Measurements from ENCODE around the gene ELP6. TPM values are rescaled to one million over a fixed set of nuclear protein-coding genes. Genes with fewer than 3 reads are reported as not detected.
A peak's percentile ranks its signal among the peaks of the same experiment; 100 is the strongest.

Gene ELP6
- total and polyA plus RNA-seq, 2 experiments from 2014 or later, result 33.7 to 41.6 TPM

DNA sequence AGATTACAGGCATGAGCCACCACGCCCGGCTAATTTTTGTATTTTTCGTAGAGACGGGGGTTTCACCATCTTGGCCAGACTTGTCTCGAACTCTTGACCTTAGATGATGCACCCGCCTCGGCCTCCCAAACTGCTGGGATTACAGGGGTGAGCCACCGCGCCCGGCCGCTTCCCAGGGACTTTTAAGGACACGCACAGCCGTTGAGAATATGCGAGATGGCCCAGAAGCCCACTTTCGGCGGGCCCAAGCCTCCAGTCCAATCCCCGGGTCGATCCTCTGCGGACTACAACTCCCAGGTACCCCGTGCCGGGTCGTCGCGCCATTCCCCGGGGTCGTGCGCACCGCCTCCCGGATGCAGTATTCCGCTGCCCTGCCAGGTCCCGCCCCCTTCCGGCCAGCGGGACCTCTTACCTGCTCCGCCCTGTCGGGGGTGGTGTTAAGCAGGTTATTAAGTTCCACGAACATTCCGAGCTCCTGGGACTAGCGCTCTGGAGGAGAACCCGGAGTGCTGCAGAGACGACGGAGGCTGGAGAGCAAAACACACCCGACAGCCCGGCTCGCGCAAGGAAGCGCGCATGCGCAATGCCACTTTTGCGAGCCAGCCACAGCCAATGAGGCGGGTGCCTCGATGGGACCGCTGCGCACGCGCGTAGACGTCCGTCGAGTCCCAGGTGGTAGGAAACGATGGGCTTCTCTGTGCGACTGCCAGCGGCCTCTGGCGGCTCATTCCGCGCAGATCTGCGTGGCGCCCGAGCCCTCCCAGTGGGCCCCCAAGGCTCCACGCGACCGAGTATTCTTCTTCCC is at the start of gene ELP6 (continued):
- TF ChIP-seq JUNB (IDR thresholded peaks at IDR 0.05; ENCODE audit: unreplicated experiment) (no peak), NANOG (IDR thresholded peaks at IDR 0.05; ENCODE audit: borderline replicate concordance) (no peak)

- H2AFZ ChIP-seq, result no peak overlapping the region
- no peaks in the 10 kb centered on the region for H4K20me1 ChIP-seq (replicated peaks; ENCODE audit: insufficient read depth)
- DNase-seq (ENCODE audit: low spot score) (no peak), ATAC-seq (no peak)
- peaks cover 2% of the 10 kb centered on the region; the same call in 1 of the 3 replicates for H3K4me1 Mint-ChIP-seq
- H3F3A ChIP-seq (replicated peaks; ENCODE audit: low read depth), result no peaks in the 10 kb centered on the region; the same call in 1 of the 2 replicates
- no peak overlapping the region for H3K4me3 Mint-ChIP-seq
- H3K9me2 ChIP-seq (ENCODE audit: insufficient read depth), result no peaks in the 10 kb centered on the region
- H3K79me2 ChIP-seq (replicated peaks; ENCODE audit: insufficient read depth), result no peaks in the 10 kb centered on the region
- H3K4me2 ChIP-seq, result no peak overlapping the region
- H3K27ac Mint-ChIP-seq, result no peak overlapping the region
- H3K36me3 Mint-ChIP-seq (ENCODE audit: low read depth), result no peaks in the 10 kb centered on the region
- no peaks in the 10 kb centered on the region; the same call in 1 of the 2 replicates for H3K4me1 ChIP-seq (ENCODE audit: insufficient read depth)
- H3K27me3 Mint-ChIP-seq (ENCODE audit: insufficient read depth, low read depth, poor library complexity), result peaks cover 2% of the 10 kb centered on the region
- no peak overlapping the region for H3K4me3 ChIP-seq
- no peak overlapping the region for H3K27ac ChIP-seq (ENCODE audit: low read depth)
- H3K36me3 ChIP-seq (ENCODE audit: insufficient read depth), result no peaks in the 10 kb centered on the region
- no peaks in the 10 kb centered on the region for H3K27me3 ChIP-seq (ENCODE audit: insufficient read depth)
- TF ChIP-seq JUNB (IDR thresholded peaks at IDR 0.05; ENCODE audit: unreplicated experiment), result no peak
- H3K9me3 Mint-ChIP-seq, result no peaks in the 10 kb centered on the region
These were observed 42.8 kb upstream of the ELP6 start for GRCh38 chr3:47556351-47556750.

GRCh38 chr3:47554335-47554734 is 40.8 kb upstream of the ELP6 start:
- H3F3A ChIP-seq (replicated peaks; ENCODE audit: low read depth), result no peaks in the 10 kb centered on the region
- H3K27me3 Mint-ChIP-seq (ENCODE audit: insufficient read depth, low read depth, poor library complexity), result peaks cover 2% of the 10 kb centered on the region
- DNase-seq (ENCODE audit: low spot score) (peak; percentile 43), ATAC-seq (peak; percentile 88)
- no peak overlapping the region for H3K27ac ChIP-seq (ENCODE audit: low read depth)
- no peaks in the 10 kb centered on the region for H3K79me2 ChIP-seq (replicated peaks; ENCODE audit: insufficient read depth)
- no peak overlapping the region for H3K4me3 Mint-ChIP-seq
- H3K27ac Mint-ChIP-seq, result no peak overlapping the region
- H3K9me3 Mint-ChIP-seq, result no peaks in the 10 kb centered on the region
- no peaks in the 10 kb centered on the region for H3K36me3 ChIP-seq (ENCODE audit: insufficient read depth)
- no peak overlapping the region for H3K4me2 ChIP-seq
- H3K4me3 ChIP-seq, result no peak overlapping the region
- no peaks in the 10 kb centered on the region for H4K20me1 ChIP-seq (replicated peaks; ENCODE audit: insufficient read depth)
- no peaks in the 10 kb centered on the region for H3K27me3 ChIP-seq (ENCODE audit: insufficient read depth)
- no peaks in the 10 kb centered on the region for H3K36me3 Mint-ChIP-seq (ENCODE audit: low read depth)
- H2AFZ ChIP-seq, result peak overlapping the region; percentile 85
- H3K4me1 Mint-ChIP-seq, result peaks cover 2% of the 10 kb centered on the region; the same call in 1 of the 3 replicates
- no peaks in the 10 kb centered on the region; the same call in 1 of the 2 replicates for H3K4me1 ChIP-seq (ENCODE audit: insufficient read depth)
- TF ChIP-seq NANOG (IDR thresholded peaks at IDR 0.05; ENCODE audit: borderline replicate concordance) (no peak), REST (IDR thresholded peaks at IDR 0.05; ENCODE audit: unreplicated experiment) (no peak), ZNF331 (CRISPR knock-in tag; IDR thresholded peaks at IDR 0.05; ENCODE audit: low read depth) (no peak), ZNF114 (CRISPR knock-in tag; IDR thresholded peaks at IDR 0.05) (no peak), JUNB (IDR thresholded peaks at IDR 0.05; ENCODE audit: unreplicated experiment) (no peak), STAT1 (IDR thresholded peaks at IDR 0.05; ENCODE audit: unreplicated experiment) (no peak)
- TF ChIP-seq, protein P1, sequence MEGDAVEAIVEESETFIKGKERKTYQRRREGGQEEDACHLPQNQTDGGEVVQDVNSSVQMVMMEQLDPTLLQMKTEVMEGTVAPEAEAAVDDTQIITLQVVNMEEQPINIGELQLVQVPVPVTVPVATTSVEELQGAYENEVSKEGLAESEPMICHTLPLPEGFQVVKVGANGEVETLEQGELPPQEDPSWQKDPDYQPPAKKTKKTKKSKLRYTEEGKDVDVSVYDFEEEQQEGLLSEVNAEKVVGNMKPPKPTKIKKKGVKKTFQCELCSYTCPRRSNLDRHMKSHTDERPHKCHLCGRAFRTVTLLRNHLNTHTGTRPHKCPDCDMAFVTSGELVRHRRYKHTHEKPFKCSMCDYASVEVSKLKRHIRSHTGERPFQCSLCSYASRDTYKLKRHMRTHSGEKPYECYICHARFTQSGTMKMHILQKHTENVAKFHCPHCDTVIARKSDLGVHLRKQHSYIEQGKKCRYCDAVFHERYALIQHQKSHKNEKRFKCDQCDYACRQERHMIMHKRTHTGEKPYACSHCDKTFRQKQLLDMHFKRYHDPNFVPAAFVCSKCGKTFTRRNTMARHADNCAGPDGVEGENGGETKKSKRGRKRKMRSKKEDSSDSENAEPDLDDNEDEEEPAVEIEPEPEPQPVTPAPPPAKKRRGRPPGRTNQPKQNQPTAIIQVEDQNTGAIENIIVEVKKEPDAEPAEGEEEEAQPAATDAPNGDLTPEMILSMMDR (conservative IDR thresholded peaks at IDR 0.05; ENCODE audit: low read depth in 2 of 2), result no peak
- no peaks in the 10 kb centered on the region for H3K9me2 ChIP-seq (ENCODE audit: insufficient read depth)

Measured in GM23338 (cell line).